HG02588 (cell line): Measurements from ENCODE around the gene GAREM2.

Source experiments
- ATAC-seq: cut with Tn5 transposase; IDR thresholded peaks from one replicate; pipeline ENCODE4 v1.9.1; 2021; ENCODE audit warnings: mild to moderate bottlenecking, moderate library complexity; ENCODE audit not compliant: unreplicated experiment

The GAREM2 gene

DNA sequence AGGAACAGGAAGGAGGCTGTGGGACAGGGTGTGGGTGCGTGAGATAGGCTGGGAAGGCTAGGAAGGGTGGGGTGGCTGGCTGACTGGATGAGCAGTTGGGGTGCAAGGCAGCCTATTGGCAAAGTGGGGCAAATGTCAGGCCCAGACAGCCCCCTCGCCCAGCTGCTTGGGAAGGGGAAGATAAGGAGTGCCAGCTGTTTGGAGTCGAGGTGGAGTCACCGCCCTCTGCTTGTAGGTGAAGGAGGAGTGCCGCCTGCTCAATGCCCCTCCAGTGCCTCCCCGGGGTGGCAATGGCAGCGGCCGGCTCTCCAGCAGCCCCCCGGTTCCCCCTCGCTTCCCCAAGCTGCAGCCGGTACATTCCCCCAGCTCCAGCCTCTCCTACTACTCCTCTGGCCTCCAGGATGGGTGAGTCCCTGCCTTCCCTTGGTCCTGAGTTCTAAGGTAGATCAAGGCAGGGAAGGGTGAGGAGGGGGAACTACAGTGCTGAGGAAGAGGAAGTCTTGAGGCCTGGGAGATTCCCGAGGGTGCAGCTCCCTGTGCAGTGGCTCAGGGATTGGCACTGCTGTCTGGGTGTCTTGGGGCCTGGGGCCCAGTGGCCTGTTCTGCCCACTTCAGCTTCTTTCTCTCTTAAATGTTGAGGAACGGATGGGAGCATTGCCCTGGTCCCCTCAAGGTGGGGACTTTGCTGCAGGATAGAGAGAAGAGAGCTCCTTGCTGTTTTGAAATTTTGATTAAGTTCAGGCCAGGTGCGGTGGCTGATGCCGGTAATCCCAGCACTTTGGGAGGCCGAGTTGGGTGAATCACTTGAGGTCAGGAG, 13.3 kb downstream of the GAREM2 start:
- ATAC-seq, result no peak

DNA sequence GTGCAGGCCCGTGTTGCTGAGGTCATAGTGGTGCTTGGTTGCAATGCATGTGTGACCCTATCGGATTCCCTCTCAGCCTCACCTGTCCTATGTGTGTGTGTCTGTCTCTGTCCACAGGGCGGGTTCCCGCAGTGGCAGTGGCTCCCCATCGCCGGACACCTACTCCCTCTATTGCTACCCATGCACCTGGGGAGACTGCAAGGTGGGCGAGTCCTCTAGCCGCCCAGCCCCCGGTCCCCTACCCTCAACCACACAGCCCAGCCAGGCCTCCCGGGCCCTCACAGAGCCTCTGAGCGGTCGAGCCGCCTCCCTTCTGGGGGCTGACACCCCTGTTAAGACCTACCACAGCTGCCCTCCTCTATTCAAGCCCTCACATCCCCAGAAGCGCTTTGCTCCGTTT, 14.2 kb downstream of the GAREM2 start:
- no peak for ATAC-seq

DNA sequence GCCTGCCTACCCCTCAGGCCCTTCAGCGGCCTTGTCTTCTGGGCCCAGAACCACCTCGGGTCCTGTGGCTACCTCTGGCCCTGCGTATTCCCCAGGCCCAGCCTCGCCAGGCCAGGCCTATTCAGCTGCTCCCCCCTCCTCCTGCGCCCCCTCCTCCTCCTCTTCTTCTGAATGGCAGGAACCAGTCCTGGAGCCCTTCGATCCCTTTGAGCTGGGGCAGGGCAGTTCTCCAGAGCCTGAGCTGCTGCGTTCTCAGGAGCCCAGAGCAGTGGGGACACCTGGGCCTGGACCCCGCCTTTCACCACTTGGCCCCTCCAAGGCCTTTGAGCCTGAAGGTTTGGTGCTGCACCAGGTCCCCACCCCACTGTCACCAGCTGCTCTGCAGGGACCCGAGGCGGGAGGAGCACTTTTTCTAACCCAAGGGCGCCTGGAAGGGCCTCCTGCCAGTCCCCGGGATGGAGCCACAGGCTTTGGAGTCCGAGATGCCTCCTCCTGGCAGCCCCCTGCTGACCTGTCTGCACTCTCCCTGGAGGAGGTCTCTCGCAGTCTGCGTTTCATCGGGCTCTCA, 14.7 kb downstream of the GAREM2 start:
- ATAC-seq, result no peak

DNA sequence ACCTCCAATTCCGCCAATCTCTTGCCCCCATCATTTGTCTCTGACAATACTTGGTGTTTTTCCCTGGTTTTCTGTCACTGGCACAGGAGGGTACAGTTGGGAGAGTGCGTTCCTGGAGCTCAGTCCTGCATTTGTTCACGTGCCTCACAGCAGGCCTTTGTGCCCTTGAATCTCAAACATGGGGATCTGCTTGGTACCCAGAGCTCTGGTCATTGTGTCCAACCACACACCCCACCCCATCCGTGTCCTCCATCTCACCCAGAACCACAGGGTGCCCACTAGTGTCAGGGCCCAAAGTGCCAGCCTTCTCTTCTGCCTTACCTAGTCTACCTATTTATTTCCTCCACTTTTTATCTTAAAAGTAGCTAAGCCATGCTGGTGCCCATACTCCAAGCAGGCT, 16.2 kb downstream of the GAREM2 start:
- no peak for ATAC-seq

DNA sequence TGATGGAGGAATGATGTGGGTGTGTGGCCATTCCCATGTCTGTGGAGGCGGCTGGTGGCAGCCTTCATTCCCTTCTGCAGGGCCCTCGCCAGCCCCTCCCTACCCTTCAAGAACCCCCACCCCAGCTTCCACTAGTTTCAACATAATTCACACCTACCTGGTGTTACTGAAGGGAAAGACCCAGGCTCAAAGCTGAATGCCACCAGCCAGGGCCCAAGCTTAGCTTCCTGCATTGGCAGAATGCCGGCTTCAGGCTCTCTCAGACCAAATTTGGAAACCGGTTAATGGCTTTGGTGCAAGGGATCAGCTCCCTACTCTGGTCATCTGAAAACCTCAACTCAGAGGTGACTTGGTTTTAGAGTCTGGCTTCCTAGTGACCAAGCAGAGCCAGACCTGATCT, 16.9 kb downstream of the GAREM2 start:
- ATAC-seq, result no peak

DNA sequence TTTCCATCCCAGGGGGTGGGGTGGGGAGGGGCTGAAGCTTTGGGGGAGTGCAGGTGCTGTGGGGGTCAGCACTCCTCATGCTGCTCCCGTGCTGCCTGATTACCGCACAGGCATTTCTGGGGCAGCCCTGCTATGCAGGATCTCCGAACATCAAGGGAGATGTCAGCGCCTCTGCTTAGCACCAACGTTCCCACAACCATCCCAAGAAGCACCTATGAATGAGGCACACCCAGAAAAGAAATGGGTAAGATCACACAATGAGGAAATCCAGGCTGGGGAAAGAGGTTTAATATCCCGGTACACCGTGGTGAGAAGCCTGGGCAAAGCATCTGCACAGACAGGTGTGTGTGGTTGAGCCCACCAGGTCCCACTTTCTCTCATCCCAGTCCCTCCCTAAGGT, 17.5 kb downstream of the GAREM2 start:
- ATAC-seq, result no peak

DNA sequence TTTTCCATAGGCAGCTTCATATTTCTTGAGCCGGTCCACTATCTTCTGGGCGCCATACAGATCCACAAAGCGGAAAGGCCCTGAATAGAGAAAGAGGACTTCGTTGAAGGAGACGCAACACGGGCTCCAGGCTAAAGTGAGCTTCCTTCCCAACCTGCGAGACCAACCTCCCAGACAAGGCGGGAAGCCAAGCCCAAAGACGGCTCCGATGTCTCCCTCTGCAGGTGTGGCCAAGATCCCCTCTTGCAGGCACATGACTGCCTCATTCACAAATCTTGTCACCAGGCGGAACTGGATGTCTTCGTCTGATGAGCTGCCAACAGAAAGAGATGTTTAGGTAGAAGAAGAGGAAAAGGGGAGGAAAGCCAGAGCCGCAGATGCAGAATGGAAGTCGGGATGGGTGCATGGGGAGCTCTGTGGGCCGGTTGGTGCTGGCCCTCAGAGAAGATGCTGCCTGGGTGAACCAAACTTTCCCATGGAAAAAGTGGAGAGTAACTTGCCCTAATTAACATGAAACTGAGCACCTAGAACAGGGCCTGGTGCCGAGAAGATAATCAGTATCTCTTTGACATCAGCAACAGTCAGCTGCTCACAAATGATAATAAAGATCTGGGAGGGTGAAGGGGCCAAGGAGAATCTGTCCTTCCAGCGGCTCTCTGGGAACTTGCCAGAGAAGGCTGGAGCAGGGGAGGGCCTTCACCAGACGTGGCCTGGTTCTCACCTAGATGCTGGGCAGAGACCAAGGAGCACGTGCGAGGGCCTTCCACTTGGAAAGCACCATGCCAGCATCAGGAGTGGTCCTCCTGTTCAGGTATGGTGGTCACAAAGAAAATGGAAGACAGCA, 18.6 kb downstream of the GAREM2 start:
- ATAC-seq, result no peak

DNA sequence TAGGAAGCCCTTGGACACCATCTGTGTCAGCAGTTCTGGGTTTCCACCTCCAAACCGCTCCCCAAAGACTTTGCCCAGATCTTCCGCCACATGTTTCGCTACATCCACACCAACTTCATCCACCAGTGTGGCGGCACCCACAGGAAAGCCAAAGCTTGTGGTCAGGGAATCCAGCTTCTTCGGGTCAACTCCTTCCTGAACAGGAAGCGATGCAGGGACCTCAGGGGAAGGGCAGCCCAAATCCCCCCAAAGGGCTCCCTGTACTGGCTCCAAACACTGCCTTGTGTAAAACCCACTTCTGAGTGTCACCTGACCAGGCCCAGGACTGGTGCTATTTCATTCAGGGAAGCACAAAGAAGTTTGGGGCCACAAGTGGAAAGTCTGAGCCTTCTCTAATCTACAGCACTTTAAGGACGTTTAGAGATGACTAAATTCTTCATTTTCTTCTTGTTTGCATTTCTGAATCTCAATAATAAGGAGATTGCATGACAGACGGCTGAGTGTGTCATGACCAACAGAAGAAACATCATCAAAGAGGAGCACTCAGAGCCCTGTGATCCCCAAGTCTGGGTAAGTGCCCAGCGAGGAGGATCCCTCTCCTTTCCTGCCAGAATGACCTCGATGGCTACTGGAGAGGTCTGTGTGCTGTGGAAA, 20.8 kb downstream of the GAREM2 start:
- ATAC-seq, result no peak

DNA sequence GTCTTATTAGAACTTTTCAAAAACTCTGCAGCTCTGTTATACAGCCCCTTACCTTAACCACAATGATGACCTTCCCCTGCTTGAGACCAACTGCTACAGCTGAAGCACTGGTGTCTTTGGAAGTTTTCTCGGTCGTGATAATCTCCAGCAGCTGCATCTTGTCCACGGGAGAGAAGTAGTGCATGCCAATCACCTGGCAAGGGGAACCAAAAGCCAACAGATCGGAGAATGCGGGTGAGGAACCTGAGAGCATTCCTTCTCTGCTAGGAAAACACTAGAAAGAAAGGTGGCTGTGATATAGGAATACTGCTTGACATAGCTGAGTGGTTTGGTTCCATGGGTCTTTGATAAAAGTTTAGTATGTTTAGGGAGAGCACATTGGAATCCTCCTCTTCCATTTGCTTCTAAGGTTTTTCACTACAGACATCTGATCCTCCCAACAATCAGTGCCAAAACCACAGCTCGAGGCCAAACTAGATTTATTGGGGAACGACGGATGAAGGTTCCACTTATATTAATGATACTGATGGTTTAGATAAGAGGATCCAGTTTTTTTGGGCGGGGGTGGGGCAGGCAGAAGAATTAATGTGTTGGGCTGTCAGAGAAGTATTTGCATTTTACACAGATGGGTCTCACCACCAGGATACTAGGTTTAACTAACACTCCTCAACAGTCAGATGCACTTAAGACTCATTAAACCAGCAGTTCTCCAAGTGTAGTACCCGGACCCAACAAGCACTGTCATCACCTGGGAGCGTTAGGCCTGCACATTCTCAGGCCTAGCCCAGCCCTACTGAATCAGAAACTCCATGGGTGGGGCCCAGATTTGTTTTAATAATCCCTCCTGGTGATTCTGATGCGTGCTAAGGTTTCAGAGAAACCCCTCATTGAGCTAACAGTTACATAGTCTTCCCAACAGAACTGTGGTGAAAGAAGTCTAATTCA, 22.4 kb downstream of the GAREM2 start:
- ATAC-seq, result no peak

DNA sequence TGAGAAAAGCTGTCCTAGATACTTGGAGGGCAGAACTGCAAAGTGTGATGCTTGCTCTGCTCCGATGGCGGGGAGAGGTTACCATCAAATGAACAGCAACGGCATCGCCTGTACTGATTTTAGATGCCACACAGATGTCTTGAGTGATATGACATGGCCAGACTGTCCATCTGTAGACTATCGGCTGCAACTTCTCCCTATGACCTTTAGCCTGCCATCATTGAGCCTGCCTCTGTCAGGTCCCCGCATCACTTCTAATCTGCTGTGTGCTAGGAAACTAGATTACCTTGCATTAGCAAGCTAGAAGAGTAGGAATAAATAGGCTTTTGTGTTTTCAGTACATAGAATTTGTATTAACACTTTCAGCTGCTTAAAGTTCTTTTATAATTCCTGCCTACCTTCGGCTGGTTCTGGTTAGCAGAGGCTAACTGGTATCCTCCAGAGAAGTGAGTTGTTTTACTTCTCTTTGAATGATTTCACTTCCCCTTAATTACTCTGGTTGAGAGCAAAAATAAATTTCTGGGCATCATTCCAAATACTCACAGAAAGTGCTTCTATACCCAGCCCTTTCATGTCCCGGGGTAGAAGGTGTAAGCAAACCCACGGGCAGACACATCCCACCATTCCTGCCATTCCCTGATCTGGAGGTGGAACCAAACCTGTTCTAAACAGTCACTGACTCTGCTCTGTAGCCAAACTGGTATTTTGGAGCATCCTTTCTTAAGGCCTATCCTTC, 24.0 kb downstream of the GAREM2 start:
- ATAC-seq, result no peak

DNA sequence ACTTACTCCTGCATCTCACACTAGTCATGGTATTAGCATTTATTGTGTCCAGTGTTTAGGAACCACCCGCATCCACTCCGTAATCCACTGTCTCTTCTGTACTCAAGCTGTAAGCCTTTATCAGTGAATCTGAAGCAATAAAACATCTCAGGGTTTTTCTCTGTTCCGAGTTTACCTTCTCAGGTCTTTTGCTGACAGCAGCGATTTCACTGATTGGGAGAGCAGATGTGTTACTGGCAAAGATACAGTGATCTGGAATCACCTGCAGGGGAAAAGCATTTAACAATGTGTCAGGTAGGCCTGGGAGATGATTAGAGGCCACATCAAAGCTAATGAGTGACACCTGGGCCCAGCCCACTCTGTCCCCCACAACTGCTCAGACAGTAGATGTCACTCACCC, 24.6 kb downstream of the GAREM2 start:
- no peak for ATAC-seq

DNA sequence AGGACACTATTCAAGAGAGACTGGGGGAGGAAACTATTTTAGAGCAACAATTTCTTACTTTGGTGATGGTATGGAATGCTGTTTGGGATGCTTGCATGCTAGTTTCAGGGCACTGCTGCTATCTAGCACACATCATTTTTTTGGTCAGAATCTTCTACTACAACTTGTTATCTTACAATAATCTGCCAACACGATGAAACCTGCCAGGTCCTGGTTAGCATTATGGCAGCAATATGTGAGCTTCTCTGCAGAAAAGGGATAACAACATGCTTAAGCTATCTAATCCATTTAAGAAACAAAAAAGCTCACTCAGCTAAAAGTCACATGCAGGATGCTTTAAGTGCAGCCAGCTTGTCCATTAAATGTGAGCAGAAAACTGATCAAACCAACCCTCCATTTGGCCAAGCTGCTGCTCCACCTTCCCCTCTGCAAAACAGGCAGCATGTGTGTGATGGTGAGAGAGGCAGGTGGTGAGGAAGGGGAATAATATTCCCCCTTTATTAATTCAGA, 30.1 kb downstream of the GAREM2 start:
- no peak for ATAC-seq

DNA sequence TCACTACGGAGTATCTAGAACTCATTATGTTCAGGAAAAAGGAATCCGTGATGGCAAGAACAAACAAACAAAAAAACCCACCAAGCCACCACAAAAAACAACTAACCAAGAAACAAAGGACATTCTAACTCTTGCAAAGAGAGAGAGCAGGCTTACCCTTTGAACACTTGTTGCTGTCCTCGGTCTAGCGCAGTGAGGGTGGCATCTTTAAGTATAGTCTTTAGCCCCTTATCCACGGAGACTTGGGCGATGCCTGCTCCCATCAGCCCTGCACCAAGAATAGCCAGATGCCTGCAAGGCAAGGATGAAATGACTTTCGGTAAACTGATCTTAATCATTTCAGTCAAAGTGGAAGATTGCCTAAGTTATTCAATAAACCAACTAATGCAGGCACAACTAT, 31.0 kb downstream of the GAREM2 start:
- ATAC-seq, result no peak

DNA sequence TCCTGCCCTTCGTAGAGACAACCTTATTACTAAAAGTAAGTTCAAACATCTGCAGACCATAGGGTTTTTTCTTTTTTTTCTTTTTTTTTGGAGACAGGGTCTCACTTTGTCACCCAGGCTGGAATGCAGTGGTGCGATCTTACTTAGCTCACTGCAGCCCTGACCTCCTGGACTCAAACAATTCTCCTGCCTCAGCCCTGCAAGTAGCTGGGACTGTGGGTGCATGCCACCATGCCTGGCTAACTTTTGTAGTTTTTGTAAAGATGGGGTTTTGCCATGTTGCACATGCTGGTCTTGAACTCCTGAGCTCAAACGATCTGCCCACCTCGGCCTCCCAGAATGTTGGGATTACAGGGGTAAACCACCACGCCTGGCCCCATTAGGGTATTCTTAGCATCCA, 39.1 kb downstream of the GAREM2 start:
- ATAC-seq, result no peak

DNA sequence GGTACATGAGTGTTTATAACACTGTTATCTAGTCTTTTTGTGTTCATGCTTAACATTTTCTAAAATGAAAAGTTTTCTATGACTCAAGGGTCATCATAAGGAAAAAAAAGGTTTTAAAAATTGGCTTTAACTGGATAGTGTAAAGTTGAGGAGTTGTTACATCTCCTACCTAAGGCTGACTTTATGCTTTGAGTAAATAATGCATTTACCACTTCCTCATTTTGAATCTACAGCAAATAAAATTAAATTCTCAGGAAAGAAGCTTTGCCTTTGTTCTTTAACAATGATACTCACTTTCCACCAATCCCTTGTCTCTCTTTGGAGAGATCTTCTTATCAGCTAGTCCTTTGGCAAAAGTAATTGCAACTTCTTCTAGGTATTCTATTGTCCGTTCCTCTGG, 41.9 kb downstream of the GAREM2 start:
- no peak for ATAC-seq

DNA sequence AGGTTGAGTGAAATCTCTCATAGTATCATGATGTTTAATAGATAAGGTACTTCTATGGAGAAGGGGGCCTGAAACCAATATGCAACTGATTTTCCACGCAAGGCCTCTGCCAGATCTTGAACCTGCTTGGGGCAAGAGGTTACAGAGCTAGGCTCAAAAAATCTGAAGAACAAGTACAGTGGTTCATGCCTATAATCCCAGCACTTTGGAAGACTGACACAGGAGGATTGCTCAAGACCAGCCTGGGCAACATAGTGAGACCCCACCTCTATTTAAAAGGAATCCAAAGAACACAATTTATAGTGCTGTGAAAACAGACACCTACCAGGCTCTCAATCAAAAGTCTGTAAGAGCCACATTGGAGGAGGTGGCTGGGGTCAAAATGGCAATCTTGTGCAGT, 42.9 kb downstream of the GAREM2 start:
- no peak for ATAC-seq

DNA sequence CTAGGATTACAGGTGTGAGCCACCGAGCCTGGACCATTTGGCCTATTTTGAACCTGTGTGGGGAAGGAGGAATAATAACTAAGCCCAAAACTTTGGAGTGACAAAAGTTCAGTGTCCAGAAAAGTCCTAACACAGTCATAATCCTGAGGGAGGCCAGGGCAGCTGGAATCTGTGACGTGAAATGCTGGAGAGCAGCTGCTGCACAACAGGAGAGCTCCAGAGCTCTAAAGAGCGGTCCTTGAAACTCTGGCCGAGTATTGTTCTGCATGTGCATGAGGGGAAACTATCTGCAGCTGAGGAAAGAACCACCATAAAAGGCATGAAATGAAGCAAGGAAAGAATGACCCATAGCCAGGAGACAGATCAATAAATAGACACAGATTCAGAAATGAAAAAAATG, 43.7 kb downstream of the GAREM2 start:
- ATAC-seq, result no peak

DNA sequence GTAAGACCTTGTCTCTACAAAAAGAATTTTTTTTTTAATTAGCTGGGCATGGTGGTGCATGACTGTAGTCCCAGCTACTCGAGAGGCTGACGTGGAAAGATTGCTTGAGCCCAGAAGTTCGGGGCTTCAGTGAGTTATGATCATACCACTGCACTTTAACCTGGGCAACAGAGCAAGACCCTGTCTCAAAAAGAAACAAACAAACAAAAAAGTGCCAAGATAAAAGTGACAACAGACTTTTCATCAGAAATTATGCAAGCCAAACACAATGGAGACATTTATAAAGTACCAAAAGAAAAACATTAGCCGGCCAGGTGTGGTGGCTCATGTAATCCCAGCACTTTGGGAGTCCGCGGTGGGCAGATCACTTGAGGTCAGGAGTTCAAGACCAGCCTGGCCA, 44.8 kb downstream of the GAREM2 start:
- no peak for ATAC-seq

DNA sequence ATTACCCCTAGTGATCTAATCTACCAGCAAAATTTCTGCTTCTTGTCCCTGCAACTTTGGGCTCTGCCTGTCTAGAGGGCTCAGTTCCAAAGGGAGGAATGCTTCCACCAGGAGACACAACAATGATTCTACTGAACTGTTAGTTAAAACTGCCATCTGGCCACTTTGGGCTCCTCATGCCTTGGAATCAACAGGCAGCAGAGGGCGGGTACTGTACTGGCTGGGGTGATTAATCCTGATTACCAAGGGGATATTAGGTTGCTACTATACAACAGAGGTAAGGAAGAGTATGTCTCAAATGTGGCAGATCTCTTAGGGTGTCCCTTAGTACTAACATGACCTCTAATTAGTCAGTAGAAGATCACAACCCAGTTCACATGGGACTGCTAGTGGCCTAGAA, 50.1 kb downstream of the GAREM2 start:
- ATAC-seq, result no peak
